ENCODE measurements around the gene LAMP1. TPM values are rescaled to one million over a fixed set of nuclear protein-coding genes. Genes with fewer than 3 reads are reported as not detected.
"Not testable (repeated sequence)": the region's sequence is repeated elsewhere in the genome, so short reads cannot be mapped to it uniquely, and the experiment has no call there.

Gene LAMP1
- total and polyA plus RNA-seq, 2 of the 4 experiments (the other 2 are of a cell fraction): 60.6 to 229 TPM

DNA sequence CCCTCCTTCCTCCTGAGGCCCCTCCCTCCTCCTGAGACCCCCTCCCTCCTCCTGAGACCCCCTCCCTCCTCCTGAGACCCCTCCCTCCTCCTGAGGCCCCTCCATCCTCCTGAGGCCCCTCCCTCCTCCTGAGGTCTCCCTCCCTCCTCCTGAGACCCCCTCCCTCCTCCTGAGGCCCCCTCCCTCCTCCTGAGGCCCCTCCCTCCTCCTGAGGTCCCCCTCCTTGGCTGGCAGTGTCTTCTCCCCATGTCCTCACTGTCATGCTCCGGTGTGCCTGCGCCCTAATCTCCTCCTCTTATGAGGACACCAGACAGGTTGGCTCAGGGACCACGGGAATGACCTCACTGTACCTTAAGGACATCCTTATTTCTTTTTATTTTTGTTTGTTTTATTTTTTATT, 74.7 kb downstream of the LAMP1 start:
- H2AFZ ChIP-seq (replicated peaks; ENCODE audit: low read length, poor library complexity); dilution Hi-C loops (cut with HindIII; ENCODE audit: low sequenced_read_pairs, unreplicated experiment); H3K79me1 ChIP-seq (ENCODE audit: low read depth in 1 of 2, low read length in 2 of 2); H3K36me3 ChIP-seq (ENCODE audit: control insufficient read depth, insufficient read depth, low read length); H3K14ac ChIP-seq (replicated peaks; ENCODE audit: low read depth, low read length); intact Hi-C loops (cut with micrococcal nuclease); H3K23ac ChIP-seq (ENCODE audit: low read depth, low read length); CTCF ChIA-PET; H3K4me1 ChIP-seq (ENCODE audit: control insufficient read depth, insufficient read depth, low read length); H3K9ac ChIP-seq (ENCODE audit: low read depth, low read length); H3K4me2 ChIP-seq (ENCODE audit: low read depth, low read length); H2BK20ac ChIP-seq (ENCODE audit: low read depth, low read length); H3K9me1 ChIP-seq (ENCODE audit: insufficient read depth, low read length); H2BK15ac ChIP-seq (ENCODE audit: low read depth, low read length); POLR2A ChIA-PET (ENCODE audit: unreplicated experiment); H2BK120ac ChIP-seq (ENCODE audit: low read depth, low read length); H2BK5ac ChIP-seq (ENCODE audit: low read depth, low read length, poor library complexity, severe bottlenecking); DNase-seq; H3K4me3 ChIP-seq (ENCODE audit: insufficient read depth, low read depth, low read length); in situ Hi-C loops (cut with MboI; ENCODE audit: low sequenced_read_pairs); H4K20me1 ChIP-seq (ENCODE audit: insufficient read depth, low read length); H3K4ac ChIP-seq (ENCODE audit: low read depth, low read length); H2AK5ac ChIP-seq (ENCODE audit: low read depth, low read length); H4K5ac ChIP-seq (ENCODE audit: low read depth, low read length); H3K18ac ChIP-seq (ENCODE audit: low read depth, low read length); H2AK9ac ChIP-seq (replicated peaks; ENCODE audit: low read depth, low read length, poor library complexity); H3K27ac ChIP-seq (ENCODE audit: insufficient read depth, low read length); H3K9me3 ChIP-seq (ENCODE audit: control insufficient read depth, insufficient read depth, low read length); H3K56ac ChIP-seq (ENCODE audit: extremely low read depth, insufficient read depth, low read length); BruUV-seq (replicated peaks); ATAC-seq (ENCODE audit: low read depth); H4K8ac ChIP-seq (ENCODE audit: low read depth in 2 of 2, low read length in 2 of 2); H4K91ac ChIP-seq (ENCODE audit: insufficient read depth, low read depth, low read length): not testable (repeated sequence)
- H3K27me3 ChIP-seq (ENCODE audit: control insufficient read depth, insufficient read depth, low read length): peaks cover 20% of the 10 kb centered on the region
- WGBS, 2 experiments (ENCODE audit: extremely low coverage in 2 of 2, insufficient read length in 1 of 2): no CpG with 5 or more reads among the region's 3 CpGs

Small RNA genes lying within 50 kb of the gene (microRNA-seq; reads per million reads assigned to microRNA genes)
- 0 reads per million in 2 experiments for gene MIR8075 (ENCODE audit: insufficient read depth in 1 of 2, insufficient read length in 1 of 2, unreplicated experiment in 1 of 2)

Small RNA genes lying within 50 kb of the gene (small RNA-seq; reads per million reads assigned to genes)
- gene MIR8075: 0 reads per million in 5 experiments

Other genes with a start within 250 kb of the LAMP1 start
- gene F7, start 191.4 kb upstream of the LAMP1 start, total RNA-seq (2012; rRNA removed): under 0.01 TPM in 1 of 2 replicates, not detected in the other
- gene F7, start 191.4 kb upstream of the LAMP1 start, polyA plus RNA-seq (2012; rRNA removed): 0.07 and 0.09 TPM in 2 replicates
- 7.2 and 9.1 TPM in 2 replicates for gene F10, start 174.4 kb upstream of the LAMP1 start, total RNA-seq (2012; rRNA removed)
- gene F10, start 174.4 kb upstream of the LAMP1 start, polyA plus RNA-seq (2012; rRNA removed): 19.5 and 19.7 TPM in 2 replicates
- not detected in 2 replicates for gene PROZ, start 138.6 kb upstream of the LAMP1 start, total RNA-seq (2012; rRNA removed)
- gene PROZ, start 138.6 kb upstream of the LAMP1 start, polyA plus RNA-seq (2012; rRNA removed): not detected in 2 replicates
- gene PCID2, start 88.6 kb upstream of the LAMP1 start, total RNA-seq (2012; rRNA removed): 72.8 and 90.9 TPM in 2 replicates
- 71.7 and 83.5 TPM in 2 replicates for gene PCID2, start 88.6 kb upstream of the LAMP1 start, polyA plus RNA-seq (2012; rRNA removed)
- 128 and 146 TPM in 2 replicates for gene CUL4A, start 87.6 kb upstream of the LAMP1 start, total RNA-seq (2012; rRNA removed)
- 68.7 and 86.0 TPM in 2 replicates for gene CUL4A, start 87.6 kb upstream of the LAMP1 start, polyA plus RNA-seq (2012; rRNA removed)
- 0.83 and 0.90 TPM in 2 replicates for gene GRTP1, start 66.9 kb downstream of the LAMP1 start, total RNA-seq (2012; rRNA removed)
- 1.4 and 1.7 TPM in 2 replicates for gene GRTP1, start 66.9 kb downstream of the LAMP1 start, polyA plus RNA-seq (2012; rRNA removed)
- gene ADPRHL1, start 156.2 kb downstream of the LAMP1 start, total RNA-seq (2012; rRNA removed): 0.28 and 0.36 TPM in 2 replicates
- gene ADPRHL1, start 156.2 kb downstream of the LAMP1 start, polyA plus RNA-seq (2012; rRNA removed): 0.67 and 0.69 TPM in 2 replicates
- 6.9 and 8.1 TPM in 2 replicates for gene DCUN1D2, start 193.5 kb downstream of the LAMP1 start, total RNA-seq (2012; rRNA removed)
- 7.9 and 11.5 TPM in 2 replicates for gene DCUN1D2, start 193.5 kb downstream of the LAMP1 start, polyA plus RNA-seq (2012; rRNA removed)